ENCODE measurements around the gene CD3E.

DNA sequence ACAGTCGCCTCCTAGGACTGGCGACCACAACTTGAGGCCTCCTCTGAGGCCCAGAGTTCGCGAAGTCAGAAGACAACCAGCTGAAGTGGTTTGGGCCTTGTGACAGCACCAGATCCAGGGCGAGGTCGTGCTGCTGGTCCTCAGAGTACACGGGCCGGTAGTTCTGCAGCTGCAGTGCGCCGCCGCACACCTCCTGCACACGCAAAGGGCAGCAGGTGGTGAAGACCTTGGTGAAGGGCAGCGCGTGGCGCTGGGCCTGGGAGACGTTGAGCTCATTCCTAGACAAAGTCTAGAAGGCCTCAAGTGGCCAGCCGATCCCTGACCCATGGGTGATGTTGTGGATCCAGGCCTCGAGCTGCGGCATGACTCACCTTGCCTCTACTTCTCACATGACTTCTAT is 18.2 kb downstream of the CD3E start:
- TF ChIP-seq YY1 (IDR thresholded peaks at IDR 0.05; ENCODE audit: insufficient read depth, insufficient read length) = no peak
- TF ChIP-seq SUZ12 (IDR thresholded peaks at IDR 0.05; ENCODE audit: extremely low read depth, insufficient read depth, insufficient read length) = no peak
